GM12874 (cell line): ENCODE data around the gene RXRA.

Source experiments
- TF ChIP-seq, protein P1 (sequence below): IDR thresholded peaks from 2 replicates; pipeline ENCODE4 v1.5.1; 2011; ENCODE audit warnings: low read depth, mild to moderate bottlenecking, control low read depth, low read length, moderate library complexity; ENCODE audit not compliant: insufficient read depth

Gene RXRA

GRCh38 chr9:134325813-134326723 is at the start of gene RXRA:
Gene RXRA (plus strand): TSS chr9:134326455. CDS start chr9:134326632, 177 bp downstream.
- TF ChIP-seq, protein P1, sequence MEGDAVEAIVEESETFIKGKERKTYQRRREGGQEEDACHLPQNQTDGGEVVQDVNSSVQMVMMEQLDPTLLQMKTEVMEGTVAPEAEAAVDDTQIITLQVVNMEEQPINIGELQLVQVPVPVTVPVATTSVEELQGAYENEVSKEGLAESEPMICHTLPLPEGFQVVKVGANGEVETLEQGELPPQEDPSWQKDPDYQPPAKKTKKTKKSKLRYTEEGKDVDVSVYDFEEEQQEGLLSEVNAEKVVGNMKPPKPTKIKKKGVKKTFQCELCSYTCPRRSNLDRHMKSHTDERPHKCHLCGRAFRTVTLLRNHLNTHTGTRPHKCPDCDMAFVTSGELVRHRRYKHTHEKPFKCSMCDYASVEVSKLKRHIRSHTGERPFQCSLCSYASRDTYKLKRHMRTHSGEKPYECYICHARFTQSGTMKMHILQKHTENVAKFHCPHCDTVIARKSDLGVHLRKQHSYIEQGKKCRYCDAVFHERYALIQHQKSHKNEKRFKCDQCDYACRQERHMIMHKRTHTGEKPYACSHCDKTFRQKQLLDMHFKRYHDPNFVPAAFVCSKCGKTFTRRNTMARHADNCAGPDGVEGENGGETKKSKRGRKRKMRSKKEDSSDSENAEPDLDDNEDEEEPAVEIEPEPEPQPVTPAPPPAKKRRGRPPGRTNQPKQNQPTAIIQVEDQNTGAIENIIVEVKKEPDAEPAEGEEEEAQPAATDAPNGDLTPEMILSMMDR = no peak

- TF ChIP-seq, protein P1 = no peak
Measured at GRCh38 chr9:134278286-134278685, 48.0 kb upstream of the RXRA start.

- TF ChIP-seq, protein P1 = no peak
Measured at GRCh38 chr9:134278974-134279640, 47.1 kb upstream of the RXRA start.

DNA sequence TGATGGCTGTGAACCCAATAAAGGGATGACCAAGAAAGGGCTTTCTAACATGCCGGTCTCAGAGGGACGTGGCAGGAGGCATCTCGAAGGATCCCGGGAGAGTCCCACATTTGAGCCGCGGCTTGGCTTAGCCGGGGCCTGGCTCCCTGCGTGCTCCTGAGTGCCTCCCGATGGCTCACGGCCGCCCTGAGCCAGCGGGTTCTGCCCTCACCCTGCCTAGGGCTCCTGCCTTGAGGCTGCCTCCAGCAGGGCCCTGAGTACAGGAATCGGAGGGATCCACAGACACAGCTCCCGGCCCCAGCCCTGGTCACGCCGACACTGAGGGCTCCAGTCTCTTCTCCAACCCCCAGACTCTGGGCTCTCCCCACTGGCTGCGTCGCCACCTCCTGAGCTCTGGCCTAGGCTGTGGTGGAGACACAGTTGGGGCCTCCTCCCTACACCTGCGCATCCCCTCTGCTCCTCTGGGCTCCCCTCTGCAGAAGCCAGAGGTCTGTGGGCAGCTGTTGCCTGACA is 44.1 kb upstream of the RXRA start:
- TF ChIP-seq, protein P1 = no peak

- TF ChIP-seq, protein P1 = no peak
Measured at GRCh38 chr9:134283111-134283515, 43.1 kb upstream of the RXRA start.

DNA sequence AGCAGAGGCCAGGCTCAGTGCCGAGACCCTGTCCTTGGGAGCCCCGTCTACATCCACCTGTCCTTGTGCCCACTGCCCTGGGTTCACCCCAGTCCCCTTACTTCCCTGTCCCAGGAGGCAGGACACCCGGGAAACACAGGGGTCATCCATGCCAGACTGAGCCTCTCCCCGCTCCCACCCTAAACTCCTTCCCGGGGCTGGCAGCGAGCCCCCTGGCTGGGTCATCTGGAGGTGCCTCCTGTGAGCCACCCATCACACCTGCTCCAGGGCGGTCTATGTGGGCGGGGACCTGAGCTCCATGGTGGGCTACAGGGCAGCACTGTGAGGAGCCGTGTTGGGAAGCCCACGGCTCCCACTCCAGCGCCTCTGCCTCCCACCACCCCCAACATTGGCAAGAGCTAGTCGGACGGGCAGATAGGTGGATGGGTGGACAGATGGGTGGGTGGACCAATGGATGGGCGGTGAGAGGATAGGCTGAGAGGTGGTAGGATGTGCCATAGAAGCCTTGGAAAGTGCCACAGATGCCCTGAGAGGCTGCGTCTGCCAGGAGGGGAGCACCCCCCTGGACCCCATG is 42.5 kb upstream of the RXRA start:
- TF ChIP-seq, protein P1 = no peak

GRCh38 chr9:134284273-134284672 is 42.0 kb upstream of the RXRA start:
- TF ChIP-seq, protein P1 = no peak
